GM19328 (cell line): Measurements from ENCODE around the gene MAGI1.

Experiments used
- ATAC-seq: cut with Tn5 transposase; IDR thresholded peaks from one replicate; pipeline ENCODE4 v1.9.1; 2021; ENCODE audit warnings: mild to moderate bottlenecking, moderate library complexity; ENCODE audit not compliant: unreplicated experiment

The MAGI1 gene

DNA sequence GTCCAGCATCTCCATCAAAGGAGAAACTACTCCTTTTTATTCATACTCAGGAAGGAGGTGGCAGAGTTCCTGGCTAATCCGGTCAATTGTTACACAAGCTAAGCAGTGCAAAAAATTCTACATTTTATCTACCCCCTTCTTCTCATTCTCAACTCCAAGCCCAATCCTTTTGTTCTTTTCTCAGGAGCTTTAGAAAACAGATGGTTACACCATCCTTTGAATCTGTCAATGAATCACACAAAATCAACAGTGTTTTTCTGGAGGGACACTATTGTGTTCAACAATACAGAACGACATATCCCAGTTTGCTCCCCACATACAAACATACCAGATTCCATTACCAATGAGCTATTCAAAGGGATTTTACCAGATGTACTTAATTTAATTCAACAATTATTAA is 362.1 kb downstream of the MAGI1 start:
- ATAC-seq: no peak

DNA sequence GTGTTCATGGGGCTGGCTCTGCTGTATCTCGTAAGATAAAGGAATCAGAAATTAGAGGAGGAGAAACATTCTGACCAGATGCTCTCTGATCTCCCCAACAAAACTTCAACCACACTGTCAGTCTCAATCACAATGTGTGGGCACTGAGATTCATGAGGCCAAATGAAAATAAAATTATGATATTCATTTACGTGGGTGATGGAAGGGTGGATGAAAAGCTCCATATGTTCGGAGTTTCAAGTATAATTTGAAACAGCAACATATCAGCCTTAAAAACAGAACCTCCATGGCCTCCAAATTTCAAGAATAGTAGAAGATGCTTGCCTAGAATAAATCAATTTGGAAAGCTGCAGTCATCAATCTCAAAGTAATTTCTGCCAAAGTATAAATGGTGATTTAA is 363.7 kb downstream of the MAGI1 start:
- ATAC-seq: no peak

DNA sequence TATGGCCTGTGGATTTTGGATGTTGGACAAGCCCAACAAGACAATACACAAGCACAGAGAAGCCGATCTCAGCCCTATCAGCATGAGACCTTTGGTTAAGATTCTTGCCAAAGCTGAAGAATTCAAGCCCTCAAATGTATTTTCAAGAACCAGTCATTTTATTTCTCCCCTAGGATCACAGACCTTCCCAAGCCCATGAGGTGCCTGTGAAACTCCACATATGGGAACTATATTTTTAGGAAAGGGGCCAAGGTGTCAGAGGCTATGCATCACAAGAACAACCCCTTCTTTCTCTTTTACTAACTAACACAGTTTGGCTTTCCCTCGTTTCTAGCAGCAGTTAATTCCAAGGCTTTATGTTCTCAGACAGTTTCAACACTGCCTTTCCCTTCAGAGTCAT is 364.5 kb downstream of the MAGI1 start:
- no peak for ATAC-seq

DNA sequence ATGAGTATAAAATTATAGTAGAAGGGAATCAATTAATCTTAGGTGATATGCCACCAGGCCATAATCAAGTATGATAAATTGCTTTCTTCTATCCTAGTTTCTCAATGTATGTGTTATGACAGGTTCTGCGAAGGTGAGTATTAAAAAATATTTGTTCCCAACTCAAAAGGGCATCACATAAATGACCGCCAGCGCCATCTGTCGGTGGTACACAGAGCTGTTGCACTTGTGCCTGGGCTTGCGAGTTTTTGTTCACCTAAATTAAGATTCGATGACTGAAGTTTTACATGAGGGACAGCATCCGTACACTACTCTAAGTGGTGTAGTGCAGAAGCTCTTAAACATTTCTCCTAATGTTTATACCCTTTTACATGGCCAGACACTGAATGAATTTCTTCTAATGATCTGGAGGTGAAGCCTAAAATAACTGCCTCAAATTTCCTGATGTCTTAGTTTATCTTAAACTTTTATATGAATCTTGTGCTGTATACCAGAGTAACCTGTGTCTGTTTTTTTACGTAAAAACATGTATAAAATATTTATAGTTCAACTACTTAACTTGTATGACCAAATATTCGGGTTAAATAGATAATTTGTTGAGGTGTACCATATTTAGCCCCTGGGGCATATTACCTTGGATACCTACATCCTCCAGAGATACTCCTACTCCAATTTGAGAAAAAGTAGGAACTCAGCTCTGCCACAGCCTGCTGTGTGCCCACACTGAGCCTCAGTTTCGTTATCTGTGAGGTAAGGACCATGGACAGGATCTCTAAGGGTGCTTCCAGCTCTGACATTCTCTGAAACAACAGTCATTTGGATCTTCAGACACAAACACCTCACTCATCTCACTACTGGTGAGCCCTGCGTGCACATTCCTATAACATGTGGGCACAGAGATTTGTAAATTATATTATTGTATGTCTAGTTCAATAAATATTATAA is 365.6 kb downstream of the MAGI1 start:
- ATAC-seq: no peak

DNA sequence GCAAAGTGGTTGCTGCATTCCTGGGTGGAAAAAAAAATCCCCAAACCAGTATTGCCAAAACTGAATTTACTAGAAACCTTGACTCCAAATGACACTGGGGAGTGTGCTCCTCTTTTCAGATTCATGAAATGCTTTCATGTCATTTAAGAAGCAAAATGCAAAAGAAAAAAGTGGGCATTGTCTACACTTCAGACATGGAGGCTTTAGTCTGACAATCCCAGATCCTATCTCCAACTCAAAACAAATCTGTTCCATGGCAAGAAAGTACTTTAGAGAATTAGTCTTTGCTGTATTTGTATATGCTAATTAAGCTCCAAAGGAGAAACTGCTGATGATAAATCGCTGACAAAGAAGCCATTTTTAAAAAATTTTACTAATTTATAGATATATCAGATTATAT is 366.7 kb downstream of the MAGI1 start:
- no peak for ATAC-seq

DNA sequence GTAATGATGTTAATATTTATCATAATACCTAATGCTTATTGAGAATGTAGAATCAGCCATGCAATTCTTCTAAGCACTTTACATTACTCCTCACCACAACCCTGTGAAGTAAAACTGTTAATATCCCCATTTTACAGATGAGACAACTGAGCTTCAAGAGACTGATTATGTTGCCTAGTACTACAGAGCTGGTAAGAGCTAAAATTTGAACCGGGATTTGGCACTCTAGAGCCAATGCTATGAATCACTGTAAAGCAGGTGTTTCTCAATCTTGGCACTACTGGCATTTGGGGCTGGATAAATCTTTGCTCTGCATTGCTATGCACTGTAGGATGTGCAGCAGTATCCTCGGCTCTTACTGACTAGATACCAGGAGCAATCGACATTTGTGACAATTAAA is 367.7 kb downstream of the MAGI1 start:
- ATAC-seq: no peak

DNA sequence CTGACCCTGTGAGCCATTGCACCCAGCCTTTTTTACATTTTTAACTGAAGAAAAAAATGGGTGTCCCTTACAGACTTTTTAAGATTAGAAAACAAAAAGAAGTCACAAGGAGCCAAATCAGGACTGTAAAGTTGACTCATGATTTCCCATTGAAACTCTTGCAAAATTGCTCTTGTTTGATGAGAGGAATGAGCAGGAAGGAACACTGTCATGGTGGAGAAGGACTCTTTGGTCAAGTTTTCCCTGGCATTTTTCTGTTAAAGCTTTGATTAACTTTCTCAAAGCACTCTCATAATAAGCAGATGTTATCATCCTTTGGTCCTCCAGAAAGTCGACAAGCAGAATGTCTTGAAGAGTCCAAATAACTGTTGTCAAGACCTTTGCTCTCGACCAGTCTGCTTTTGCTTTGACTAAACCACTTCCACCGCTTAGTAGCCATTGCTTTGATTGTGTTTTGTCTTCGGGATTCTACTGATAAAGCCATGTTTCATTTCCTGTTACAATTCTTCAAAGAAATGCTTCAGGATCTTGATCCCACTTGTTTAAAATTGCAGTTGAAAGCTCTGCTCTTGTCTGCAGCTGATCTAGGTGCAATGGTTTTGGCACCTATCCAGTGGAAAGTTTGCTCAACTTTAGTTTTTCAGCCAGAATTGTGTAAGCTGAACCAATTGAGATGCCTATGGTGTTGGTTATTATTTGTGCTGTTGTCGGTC is 369.4 kb downstream of the MAGI1 start:
- ATAC-seq: no peak

DNA sequence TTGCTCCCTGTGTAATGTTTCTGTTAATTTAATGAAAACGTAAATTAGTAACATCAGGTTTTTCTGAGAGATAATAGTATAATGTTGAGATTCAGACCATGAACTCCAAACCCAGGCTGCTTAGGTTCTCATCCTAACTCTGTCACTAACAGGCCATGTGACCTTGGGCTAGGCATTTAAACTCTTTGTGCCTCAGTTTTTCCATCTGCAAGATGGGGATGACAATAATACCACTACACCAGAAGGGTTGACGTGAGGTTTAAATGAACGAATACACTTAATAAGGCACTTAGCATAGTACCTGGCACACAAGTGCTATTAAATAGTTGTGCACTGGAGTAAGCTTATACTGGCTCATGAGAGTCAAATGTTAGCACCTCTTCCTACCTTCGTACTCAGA is 370.8 kb downstream of the MAGI1 start:
- no peak for ATAC-seq

DNA sequence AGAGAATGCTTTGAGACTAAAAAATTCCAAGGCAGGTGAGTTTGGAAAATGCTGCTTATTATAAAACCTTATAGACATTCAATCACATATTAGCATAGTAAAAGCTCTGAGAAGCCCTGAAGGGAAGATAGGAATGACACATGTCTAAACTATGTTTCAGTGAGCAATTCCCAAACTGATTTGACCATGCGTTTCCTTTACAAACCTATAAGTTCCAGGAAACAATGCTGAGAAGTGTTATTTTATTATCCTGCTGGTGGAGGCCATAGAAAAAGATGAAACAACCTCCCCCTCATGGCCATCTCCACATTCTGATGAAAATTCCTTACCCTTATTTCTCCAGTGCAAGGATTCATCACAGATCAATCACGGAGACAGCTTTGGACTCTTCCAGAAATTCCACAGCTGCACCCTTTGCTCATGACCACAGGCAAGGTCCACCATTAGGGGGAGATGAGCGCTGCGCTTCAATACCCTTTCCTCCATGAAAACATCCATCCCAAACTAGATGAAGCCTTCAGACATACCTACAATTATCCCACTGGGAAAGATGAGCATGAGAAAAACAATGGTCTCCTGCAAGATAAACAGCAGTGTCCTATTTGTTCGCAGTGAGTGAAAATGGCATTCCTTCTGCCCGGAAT is 372.1 kb downstream of the MAGI1 start:
- no peak for ATAC-seq

DNA sequence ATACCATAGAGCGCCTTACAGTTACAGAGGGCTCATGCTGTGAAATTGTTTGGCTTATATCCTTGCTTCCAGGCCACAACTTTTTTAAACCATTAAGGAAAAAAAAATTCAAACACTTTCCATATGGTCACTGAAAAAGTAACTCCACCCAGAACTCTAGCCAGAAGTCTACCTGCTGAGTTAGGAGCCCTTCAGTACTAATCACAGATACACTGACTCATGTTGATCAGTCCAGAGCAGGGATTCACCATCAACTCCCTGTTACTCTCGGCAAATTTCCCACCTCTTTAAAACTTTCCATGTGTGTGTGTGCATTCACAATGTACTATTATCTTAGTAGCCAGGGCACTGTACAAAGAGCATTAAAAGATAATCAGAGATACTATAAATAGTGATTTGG is 372.8 kb downstream of the MAGI1 start:
- ATAC-seq: no peak

DNA sequence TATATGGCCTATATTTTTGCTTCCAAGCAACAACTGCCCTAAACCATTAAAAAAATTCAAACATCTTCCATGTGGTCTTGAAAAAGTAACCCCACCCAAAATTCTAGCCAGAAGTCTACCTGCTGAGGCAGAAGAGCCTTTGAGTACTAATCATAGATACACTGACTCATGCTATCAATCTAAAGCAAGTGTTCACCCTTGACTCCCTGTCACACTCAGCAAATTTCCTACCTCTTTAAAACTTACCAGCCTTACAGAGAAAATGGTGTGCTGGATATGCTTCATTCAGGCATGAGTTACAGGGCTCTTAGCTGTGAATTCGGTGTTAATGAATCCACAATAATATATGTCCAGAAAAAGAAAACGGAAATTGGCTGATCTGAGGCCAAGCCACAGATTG is 373.8 kb downstream of the MAGI1 start:
- ATAC-seq: no peak

DNA sequence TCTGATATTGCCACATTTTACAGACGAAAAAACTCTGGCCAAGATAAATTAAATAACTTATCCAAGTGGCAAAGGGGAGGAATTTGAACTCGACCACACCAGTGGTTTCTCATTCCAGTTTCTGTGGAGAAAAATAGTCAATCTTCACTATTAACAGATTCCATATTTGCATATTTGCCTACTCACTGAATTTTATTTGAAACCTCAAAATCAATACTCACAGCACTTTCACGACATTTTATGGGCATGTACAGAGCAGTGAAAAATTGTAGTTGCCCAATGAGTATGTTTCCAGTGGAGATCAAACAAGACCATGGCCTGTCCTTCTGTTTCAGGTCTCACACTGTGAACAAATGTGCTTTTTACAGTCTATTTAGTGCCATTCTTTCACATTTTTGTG is 374.3 kb downstream of the MAGI1 start:
- no peak for ATAC-seq

DNA sequence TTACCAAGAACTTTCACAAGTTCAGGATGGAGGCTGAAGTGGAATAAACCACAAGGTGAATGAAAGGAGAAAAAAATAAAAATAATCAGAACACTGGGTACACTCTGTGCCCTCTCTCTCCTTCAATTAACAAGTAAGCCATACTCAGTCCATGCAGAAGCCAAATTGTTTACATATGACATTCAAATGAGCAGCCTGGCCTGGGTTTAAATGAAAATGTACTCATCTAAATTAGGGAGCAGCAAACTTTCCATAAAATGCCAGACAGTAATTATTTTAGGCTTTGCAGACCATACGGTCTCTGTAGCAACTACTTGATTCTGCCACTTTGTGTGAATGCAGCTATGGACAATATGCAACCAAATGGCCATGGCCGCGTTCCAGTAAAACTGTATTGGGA is 376.6 kb downstream of the MAGI1 start:
- no peak for ATAC-seq

DNA sequence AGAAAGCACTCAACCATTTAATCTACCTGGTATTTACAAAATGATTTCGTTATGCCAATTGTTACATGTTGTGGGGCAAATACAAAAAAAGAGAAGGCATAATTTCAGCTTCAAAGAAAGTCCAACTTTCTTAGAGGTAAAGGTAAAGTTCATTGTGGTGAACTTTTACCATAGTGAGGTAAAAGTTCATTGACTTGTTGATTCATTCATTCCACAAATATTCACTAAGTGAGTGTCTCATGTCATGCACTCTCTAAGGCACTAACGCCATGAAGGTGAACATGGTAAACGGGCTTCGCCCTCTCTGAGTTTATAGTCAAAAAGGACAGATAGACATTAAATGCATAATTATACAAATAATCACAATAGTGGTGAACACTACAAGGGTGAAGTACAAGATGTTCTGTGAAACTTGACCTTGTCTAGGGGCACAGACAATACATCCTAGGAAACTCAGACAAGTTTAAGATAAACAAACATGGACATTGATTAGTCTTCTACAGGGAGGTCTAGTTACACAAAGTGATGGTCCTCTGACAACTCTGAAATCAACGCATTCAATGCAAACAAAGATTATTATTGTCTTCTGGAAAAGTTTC is 378.6 kb downstream of the MAGI1 start:
- ATAC-seq: no peak

DNA sequence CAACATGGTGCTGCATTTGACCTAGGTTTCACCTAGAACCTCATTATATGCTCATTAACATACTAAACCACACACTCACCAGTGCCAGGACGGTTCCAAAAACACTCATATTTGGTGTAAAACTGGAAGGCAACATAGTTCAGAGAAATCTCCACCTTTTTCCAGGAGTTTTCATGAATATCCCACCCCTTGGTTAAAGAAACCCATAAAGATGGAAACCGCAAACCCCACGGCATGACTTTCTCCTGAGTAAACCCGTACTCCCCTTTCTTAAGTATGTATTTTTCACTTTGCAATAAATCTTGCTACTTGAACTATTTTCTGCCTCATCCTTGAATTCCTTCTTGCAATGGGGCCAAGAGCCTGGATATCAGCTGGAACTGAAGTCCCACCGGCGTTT is 379.3 kb downstream of the MAGI1 start:
- no peak for ATAC-seq

DNA sequence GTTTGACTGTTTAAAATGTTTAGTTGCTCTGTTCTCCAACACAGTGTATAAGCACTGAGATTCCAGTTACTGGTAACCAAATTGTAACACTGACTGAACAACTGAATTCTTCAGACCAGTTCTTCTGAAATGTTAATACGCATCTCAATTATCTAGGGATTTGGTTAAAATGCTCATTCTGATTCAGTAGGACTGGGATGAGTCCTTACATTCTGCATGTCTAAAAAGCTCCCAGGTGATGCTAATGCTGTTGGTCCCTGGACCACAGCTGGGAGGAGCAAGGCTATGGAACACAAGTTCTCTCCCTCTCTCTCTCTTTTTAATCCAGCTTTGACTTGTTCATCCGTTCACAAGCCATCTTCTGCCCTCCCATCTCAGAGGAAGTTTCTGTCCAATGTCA is 380.3 kb downstream of the MAGI1 start:
- no peak for ATAC-seq

DNA sequence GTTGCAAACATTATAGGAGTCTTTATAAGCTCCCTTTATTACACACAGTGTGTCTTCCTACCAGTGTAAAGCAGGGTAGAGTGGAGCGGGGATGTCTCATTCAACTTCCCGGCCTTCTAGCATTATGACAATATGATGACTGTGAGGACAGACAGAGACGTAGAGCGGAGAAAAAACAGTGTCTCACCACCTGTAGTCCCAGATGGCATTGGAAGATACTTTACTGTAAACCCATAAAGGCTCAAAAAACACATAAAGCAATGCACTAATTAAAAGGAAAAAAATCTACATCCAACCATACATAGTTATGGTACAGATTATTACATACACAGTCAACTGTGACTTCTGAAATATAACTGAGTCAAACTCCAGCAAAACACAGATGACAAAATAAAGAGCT is 383.7 kb downstream of the MAGI1 start:
- no peak for ATAC-seq

DNA sequence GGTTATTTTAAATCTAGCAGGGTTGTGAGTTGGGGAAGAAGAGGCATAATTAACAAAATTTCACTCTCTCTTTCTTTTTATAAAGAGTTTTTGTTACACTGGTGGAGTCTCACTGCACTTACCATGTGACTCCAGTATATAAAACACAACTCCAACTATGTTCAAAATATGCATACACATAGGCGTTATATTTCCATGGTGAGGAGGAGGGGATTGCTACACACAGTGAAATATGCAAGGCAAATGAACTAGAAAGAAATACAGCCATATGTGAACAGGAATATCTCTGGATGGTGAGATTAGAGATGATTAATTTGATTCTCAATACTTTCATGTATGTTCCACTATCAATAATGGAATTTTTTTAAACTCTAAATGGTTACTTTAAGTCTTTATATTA is 385.0 kb downstream of the MAGI1 start:
- no peak for ATAC-seq

DNA sequence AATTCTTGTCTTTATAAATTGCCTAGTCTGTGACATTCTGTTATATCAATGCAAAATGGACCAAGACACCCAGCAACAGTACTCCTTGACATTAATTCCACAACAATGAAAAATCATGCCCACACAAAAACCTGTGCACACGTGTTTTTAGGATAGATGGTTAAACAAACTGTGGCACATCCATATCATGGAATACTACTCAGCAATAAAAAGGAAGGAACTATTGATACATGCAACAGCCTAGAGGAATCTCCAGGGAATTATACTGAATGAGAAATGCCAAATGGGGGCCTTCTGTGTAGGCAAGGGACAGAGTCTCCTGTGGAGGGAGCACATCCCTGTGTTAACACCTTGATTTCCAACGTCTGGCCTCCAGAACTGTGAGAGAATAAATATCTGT is 388.5 kb downstream of the MAGI1 start:
- ATAC-seq: no peak

DNA sequence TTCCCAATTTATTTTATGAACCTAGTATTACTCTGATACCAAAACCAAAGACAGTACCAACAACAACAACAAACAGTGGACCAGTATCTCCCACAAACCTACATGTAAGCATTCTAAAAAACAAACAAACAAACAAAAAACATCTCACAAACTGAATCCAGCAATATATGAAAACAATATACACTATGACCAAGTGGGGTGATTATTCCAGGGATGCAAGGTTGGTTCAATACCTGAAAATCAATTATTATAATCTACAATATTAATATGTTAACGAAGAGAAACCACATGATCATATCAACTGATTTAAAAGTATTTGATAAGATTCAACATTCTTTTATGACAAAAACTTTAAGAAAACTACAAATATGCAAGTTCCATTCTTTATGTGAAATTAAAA is 391.3 kb downstream of the MAGI1 start:
- no peak for ATAC-seq

DNA sequence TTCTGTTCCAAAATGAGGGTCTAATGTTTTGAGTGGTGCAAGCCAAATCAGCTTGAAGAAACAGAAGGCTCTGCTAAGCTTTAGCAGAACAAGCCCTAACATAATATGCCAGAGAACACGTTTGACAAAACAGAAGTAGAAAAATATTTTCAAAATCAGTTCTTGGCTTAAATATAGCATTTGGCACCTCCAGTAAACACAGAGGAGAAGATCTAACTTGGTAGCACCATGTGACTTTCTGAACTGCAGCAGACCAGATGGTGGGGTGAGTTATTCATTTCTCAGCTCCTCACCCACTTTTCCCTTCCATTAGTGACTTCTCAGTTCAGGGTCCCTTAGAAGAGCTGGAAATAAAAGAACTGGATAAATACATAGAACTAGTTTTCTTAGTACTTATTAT is 395.8 kb downstream of the MAGI1 start:
- no peak for ATAC-seq
